DMS153 (cell line): ENCODE results near the gene ZNF609.

Experiments
- DNase-seq: peaks from one replicate; lab custom pipeline; 2025; lab: John Stamatoyannopoulos, UW

Gene ZNF609

DNA sequence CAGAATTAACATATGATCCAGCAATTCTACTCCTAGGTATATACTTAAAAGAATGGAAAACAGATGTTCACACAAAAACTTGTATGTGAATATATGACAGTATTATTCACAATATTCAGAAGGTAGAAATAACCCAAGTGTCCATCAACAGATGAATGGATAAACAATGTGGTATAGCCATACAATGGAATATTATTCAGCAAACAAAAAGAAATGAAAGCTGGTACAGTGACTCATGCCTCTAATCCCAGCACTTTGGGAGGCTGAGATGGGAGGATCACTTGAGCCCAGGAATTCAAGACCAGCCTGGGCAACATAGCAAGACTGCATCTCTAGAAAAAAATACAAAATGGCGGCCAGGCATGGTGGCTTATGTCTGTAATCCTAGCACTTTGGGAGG, 185.6 kb downstream of the ZNF609 start:
- DNase-seq, result no peak

DNA sequence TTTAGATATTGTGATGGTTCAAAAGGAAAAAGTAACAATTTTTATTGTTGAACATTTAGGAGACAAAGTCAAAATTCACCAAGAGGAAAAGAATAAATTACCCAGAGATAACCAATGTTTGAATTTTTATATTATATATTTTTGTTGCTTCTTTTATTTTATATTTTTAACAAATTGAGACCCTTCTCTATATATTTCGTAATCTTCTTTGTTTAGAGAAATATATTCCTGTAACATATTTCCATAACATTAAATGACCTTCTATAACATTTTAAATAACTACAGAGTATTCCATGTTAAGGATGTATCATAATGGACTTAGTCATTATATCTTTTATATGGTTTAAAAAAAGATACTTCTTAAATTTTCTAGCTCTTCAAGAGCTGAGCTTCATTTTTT, 187.0 kb downstream of the ZNF609 start:
- no peak for DNase-seq

DNA sequence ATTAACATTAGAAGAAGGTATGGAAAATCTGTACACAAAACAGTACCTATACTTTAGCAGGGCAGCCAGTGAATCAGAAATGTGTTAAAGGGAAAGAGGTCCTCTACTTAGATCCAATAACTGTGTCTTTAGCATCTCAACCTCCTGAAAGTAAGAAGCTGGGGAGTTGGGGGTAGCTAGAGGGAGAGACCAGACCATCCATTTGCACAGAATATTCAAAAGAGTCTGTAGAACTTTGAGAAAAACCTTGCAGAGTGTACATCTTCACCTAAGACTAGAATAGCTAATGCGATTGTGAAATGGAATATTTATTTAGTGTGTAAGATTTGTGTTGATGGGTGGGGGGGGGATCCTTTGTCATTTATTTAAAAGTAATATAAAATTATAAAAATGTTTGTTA, 190.2 kb downstream of the ZNF609 start:
- DNase-seq, result no peak

DNA sequence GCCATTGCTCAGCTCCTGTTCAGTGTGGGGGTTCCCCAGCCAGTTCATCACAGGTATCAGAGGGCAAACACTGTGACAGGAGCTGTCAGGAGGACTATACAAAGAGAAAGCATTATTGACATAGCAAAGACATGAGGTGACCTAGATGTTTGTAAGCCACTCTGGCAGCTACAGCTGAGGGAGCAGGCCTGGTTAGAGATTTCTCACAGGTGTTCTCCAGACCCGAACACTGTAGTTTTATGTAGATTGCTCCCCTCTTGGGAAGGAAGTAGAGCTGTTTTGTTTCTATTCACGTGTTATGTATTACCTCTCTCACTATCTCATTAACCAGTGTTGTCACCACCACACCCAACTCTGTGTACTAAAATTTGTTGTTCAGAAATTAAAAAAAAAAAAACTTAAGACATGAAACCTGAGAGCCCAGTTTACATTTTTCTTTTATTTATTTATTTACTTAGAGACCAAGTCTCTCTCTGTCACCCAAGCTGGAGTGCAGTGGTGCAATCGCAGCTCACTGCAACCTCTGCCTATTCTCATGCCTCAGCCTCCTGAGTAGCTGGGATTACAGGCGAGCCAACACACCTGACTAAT, 191.3 kb downstream of the ZNF609 start:
- peak; percentile 59 for DNase-seq

DNA sequence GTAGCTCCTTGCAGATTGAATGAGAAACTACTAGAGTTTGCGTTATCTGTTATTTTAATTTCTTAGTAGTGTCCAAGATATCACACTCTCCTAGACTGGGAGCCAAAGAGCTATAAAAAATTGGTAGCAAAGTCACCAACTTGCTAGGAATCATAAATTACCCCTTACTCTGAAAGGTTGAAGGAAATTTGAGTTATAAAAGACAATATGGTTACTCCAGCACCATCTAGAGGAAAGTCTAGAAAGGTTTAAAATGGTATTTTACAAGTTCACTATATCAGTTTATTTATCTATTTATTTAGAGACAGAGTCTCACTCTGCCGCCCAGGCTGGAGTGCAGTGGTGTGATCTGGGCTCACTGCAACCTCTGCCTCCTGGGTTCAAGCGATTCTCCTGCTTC, 193.4 kb downstream of the ZNF609 start:
- no peak for DNase-seq

DNA sequence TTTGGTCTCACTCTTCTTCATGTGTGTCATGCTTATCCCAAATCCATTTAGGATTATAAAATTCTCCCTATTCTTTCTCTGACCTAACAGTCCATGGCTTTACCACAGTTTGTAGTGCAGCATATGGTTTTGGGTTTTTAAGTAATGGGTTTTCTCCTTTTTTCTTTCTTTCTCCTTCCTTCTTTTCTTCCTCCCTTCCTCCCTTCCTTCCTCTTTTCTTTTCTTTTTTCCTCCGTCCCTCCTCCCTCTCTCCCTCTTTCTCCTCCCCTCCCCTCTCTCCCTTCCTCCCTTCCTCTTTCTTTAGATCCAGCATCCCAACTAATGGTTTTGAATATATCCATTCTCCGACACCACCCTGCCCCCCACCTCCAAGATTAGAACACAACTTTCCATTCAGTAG, 196.1 kb downstream of the ZNF609 start:
- DNase-seq, result no peak

DNA sequence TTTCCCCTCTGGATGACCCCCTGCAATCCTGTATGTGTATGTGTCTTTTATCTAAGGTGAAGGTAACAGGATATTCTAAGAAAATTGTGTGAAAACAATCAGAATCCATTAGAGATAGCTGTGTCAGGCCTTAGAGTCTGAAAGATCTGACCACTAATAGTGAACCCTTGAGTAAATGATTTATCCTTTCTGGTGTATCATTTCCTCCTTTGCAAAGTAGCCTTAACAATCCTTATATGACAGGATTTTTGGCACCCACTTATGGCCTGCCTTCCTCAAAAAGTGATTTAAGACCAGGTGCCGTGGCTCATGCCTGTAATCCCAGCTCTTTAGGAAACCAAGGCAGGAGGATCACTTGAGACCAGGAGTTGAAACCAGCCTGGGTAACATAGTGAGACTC, 204.8 kb downstream of the ZNF609 start:
- no peak for DNase-seq

DNA sequence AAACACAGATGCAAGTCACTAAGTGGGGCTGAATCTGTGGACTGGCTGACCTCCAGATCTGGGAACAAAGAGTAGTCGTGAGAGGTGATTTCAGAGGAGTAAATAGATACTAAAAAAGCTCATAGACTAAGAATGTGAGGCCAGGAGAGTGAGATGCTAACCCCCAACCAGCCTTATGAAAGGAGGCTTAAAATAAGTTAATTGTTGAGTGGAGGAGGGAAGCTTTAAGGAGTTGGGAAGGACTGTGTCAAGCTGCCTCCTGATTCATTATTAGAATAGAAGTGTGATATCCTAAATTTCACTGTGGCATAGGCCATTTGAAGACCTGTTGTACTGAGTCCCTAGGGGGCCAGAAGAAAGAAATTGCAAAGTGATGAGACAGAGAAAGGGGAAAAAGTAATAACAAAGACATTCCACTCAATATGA, 207.4 kb downstream of the ZNF609 start:
- DNase-seq, result no peak

DNA sequence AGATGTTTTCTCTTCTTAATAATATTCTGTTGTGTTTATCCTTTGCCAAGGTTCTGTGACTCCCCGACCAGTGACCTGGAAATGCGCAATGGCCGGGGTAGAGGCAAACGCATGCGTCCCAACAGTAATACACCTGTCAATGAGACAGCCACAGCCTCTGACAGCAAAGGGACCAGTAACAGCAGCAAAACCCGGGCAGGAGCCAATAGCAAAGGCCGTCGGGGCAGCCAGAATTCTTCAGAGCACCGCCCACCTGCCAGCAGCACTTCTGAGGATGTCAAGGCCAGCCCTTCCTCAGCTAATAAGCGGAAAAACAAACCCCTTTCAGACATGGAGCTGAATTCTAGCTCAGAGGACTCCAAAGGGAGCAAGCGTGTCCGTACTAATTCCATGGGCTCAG, 213.5 kb downstream of the ZNF609 start:
- DNase-seq, result no peak

DNA sequence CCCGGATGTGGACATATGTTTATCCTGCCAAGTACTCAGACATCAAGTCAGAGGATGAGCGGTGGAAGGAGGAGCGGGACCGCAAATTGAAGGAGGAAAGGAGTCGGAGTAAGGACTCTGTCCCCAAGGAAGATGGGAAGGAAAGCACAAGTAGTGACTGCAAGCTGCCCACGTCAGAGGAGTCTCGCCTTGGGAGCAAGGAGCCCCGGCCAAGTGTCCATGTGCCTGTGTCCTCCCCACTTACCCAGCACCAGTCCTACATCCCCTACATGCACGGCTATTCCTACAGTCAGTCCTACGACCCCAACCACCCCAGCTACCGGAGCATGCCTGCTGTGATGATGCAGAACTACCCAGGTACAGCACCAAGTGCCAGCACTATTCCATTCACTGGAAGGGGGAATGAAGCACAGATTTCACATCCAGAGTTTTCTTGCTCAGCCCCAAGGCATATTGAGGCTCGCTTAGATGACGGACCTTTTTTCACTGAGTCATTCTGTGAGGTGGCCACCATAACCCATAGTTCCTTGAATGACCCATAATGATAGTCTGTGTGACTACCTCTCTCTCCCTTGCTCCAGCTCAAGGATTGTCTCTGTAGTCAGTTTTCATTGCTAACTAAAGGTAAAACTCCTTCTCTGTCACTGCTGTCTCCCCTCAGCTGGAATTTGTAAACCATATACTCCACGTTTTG, 217.9 kb downstream of the ZNF609 start:
- no peak for DNase-seq

DNA sequence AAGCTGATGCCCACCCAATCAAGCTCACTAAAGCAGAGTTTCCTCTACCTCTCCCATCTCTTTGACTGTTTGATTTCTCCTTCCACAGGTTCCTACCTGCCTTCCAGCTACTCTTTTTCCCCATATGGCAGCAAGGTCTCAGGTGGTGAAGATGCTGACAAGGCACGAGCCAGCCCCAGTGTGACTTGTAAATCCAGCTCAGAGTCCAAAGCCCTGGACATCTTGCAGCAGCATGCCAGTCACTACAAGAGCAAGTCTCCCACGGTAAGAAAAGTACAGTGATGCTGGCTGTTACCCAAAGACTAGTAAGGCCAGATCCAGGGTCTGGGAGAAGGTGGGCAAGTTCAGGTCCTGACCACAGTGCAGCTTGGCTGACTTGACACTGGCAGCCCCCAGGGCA, 219.7 kb downstream of the ZNF609 start:
- no peak for DNase-seq

DNA sequence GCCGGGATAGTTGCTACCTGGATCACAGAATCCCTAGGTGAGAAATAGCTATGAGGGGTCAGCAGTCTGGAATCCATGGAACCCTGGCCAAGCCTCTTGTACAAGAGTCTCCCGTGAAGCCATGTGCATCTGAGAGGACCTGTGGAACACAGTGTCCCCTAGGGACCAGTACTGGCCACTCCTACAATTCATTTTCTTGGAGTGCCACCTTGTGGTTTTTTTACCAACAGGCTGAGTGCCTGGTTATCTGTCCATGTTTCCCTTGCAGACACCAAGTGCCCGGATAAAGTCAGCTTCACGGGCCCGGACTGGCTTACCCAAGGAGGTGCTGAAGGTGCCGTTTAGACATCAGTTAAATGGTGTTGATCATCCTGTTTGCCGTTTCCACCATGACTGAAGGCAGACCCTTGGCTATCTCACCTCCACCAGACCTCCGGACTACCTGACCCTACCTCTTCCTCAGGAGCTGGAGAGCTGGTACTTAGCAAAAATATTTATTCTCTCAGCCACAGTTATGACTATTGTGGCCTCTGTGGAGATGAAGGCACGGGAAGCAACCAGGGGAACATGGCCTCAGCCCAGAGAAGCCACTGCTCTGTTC, 221.1 kb downstream of the ZNF609 start:
- DNase-seq, result peak; percentile 62

DNA sequence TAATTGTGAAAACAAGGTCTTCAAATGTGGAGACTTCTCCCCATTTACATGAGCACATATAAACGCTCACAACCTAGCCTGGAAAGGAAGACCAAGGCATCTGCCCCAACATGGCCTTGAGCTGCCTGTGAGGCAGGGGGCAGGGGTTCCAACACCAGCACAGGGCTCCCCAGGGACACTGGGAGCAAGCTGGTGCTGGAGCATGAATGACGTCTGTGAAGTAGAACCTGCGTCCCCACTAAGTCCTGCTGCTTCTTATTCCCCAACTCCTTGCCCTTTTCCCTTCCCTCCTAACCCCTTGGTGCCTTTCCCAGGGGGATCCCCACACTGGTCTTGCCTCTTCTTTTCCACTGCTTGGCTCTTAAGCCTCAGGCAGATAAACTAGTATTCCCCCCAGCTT, 221.9 kb downstream of the ZNF609 start:
- DNase-seq, result no peak

DNA sequence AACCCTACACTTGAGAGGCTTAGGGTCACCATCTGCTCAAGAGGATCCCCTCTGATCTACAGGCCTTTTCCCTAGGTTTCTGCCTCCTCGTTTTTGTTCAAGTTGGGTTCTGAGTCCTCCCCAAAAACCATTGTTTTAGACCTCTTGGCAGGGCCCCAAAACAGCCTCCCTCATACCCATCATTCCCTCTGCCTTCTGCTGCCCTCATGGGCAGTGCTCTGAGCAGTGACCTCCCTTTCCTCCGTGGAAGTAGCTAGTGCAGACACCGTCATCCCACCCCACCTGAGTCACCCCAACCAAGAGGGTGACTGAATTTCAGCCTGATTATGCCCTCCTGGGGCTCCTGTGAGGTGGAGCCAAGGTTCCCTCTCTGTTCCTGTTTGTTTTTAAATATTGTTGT, 223.0 kb downstream of the ZNF609 start:
- DNase-seq, result no peak

DNA sequence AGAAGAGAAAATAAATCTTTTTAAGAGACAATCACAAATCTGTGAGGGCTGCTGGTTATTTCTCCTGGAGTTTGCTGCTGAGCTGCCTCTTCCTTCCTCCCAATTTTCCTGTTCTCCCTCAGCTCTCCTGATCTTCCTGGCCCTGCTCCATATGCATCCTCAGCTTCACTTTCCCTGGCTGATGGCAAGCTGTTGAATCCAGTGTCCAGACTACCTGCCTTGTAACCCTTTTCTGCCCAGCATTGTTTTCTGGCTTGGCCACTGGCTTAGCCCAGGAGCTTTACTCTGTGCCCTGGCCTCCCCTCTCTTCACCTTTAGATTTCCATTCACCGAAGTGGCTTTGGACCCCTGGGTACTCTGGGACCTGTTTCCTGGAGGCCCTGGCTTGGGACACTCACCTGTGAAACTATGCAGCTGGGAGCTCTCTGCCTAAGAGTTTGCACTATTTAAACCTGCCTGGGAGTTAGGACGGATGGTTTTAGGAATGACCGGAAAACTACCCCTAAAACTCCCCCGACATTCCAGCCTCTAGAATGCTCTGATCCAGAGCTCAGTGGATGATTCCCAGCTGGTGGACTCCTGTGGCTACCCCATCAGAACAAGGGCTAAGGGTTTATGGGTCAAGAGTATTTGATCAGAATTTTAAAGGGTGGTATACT, 225.0 kb downstream of the ZNF609 start:
- DNase-seq, result no peak

DNA sequence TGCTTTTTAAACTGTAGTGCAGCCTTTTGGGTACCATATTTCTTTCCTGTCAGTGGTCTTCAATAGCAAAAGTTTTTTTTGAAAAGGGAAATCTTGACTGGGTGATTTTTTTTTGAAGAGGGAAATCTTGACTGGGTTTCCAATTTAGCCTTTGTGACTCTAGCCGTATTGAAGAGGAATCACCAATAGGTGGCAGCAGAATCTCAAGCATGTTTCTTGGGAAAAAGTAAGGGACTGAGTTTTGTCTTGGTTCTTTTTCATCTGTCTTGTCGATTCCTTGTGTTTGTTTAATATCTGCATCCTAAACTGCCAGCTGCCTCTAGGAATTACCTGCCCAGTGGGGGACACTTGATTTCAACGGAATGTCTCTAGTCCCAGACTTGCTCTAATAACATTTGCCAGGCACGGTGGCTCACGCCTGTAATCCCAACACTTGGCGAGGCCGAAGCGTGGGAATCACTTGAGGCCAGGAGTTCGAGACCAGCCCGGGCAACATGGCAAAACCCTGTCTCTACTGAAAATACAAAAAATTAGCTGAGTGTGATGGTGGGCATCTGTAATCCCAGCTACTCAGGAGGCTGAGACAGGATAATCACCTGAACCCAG, 225.9 kb downstream of the ZNF609 start:
- no peak for DNase-seq

DNA sequence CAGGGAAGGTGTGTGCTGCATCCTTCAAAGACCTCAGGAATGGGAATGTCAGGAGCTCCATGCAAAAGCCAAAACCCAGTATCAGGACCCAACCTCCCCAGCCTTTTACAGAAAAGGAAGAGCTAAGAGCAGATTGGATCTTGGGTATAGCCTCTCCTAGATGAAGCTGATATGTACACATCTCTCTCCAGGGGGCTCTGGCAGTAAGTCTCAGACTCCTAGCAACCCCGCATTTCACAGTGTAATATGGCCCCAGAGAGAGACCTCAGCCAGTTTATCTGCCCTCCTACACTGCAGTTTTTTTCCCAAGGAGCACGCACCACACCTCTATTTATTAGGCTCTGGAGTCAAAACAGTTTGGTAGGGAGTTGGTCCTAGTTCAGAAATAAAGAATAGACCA, 226.8 kb downstream of the ZNF609 start:
- DNase-seq, result no peak

DNA sequence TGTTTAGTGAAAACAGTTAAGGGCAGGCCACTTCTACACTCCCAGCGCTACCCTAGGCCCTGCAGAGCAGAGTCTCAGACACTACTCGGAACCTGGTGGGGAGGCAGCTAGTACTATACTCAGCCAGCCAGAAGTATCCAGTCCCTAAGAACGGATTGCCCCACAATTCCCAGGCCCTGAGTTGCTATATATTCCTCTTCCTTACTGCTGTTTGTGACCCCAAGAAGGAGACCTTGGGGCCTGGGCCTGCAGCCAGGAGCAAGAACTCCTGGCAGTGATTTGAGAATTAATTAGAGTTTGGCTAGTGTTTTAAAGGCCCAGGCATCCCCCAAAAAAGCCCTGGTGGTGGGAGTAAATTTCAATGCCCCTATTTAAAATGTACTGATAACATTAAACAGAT, 227.3 kb downstream of the ZNF609 start:
- no peak for DNase-seq

DNA sequence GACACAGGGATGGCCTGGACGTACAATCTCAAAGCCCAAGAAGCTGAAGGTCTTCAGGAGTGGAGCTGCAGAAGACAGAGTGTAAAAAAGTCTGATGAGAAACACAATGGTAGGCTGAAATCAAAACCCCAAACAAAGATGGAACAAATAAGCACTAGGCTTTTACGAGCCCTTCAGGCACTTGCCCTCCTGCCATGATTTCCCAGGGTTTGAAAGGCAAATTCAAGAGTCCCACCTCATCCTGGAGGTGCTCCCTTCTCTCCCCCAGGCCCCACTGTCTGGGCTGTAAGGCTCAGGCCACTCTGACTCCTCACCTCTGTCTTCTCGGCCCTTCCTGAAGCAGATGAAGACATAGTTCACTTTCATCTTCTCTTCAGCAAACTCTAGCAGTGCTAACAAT, 228.4 kb downstream of the ZNF609 start:
- DNase-seq, result no peak

DNA sequence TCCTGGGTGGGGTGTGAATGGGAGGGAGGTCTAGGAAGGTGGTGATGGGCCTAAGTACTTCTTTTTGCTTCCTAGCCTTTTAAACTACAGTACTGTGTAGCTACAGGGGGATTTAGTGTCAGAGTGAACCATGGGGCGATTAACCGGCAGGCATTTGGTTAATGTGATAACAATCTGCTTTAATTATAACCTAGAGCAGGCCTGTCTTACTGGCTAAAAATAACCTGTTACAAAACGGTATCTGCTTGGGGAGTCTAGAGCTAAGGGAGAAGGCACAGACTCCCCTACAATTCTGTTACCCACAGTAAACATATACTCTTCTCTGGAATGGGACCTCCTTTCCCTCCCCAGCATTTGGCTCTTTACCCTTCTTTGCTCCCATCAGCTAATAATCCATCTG, 229.6 kb downstream of the ZNF609 start:
- DNase-seq, result no peak

DNA sequence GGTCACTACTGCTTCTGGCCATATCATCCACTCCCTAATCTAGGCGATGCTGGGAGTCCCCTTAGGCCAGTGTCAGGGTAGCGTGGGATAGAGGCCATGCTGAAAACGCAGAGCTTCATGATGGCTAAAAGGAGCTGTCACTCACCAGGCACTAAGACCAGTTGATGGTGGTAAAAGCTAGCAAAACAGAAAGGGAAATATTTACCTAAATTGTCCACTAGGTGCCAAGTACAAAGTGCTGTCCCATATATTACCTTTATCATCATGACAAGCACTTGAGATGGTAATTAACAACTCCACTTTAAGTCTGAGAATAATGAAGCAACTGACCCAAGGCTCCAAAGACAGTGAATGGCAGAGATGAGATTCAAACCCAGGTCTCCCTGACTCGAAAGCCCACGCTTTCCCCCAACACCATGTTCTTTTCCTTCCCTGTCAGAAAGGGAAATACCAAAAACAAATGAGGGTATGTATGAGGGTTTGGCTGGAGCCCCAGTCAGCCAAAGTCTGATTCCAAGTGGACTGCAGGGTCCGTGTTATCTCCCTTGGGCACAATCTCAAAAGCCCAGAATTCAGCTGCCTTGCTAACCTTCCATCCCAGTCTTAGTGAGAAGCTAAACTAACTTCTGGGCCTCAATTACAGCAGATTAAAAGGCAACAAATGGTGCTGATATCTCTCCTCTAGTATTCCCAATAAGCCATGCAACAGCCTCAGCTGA, 230.4 kb downstream of the ZNF609 start:
- DNase-seq, result no peak

DNA sequence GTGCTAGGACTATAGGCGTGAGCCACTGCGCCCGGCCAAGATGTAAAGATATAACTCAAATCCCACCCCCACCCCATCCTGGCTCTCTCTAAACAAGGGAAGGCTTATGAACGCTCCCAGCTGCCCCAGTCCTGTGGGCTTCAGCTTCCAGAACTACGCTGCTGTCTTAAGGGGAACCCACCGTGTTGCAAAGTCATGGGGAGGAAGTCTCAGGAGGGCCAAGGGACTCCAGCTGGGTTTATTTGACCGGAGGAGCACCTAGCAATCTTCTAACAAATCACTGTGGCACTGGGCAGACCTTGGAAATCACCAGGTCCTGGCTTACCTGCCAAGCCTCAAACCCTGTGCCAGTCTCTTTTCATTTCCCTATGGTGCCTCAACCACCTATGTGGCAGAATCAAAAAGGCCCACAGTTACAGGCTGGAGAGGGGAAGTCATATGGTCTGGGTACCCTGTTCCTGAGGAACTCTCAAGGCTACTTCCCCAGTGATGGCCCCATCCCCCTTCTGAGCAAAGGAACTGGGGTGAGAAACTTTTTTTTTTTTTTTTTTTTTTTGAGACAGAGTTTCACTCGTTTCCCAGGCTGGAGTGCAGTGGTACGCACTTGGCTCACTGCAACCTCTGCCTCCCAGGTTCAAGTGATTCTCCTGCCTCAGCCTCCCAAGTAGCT, 231.7 kb downstream of the ZNF609 start:
- no peak for DNase-seq
